ENCODE results near the gene THG1L.

Gene THG1L

DNA sequence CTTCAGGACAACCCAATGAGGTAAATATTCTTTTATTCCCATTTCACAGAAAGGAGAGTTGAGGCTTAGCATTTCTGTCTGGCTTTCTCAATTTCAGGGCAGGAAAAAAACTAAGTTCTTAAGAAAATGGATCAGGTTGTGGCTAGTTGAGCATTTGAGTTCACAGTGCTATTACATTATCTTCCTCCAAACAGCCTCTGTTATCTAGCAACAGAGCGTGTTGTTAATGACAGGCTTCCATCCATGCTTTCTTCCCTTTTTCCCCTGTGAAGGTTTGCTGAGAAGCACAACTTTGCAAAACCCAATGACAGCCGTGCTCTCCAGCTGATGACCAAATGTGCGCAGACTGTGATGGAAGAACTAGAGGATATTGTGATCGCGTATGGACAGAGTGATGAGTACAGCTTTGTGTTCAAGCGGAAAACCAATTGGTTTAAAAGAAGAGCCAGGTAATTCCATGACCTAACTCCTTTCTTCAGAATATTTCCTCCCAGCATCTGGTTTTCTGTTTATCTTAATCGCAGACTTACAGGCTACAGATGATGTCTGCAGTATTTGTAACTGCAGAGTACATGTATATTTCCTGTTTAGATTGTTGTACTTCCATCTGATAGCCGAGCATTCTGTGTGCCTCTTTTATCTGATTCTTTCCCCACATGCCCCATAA lies 1.5 kb downstream of the THG1L start:
- H3K4me3 ChIP-seq (ENCODE audit: low read depth, low read length) = no peak overlapping the region
- DNase-seq (ENCODE audit: low read depth) = no peak
- TF ChIP-seq, protein P1, sequence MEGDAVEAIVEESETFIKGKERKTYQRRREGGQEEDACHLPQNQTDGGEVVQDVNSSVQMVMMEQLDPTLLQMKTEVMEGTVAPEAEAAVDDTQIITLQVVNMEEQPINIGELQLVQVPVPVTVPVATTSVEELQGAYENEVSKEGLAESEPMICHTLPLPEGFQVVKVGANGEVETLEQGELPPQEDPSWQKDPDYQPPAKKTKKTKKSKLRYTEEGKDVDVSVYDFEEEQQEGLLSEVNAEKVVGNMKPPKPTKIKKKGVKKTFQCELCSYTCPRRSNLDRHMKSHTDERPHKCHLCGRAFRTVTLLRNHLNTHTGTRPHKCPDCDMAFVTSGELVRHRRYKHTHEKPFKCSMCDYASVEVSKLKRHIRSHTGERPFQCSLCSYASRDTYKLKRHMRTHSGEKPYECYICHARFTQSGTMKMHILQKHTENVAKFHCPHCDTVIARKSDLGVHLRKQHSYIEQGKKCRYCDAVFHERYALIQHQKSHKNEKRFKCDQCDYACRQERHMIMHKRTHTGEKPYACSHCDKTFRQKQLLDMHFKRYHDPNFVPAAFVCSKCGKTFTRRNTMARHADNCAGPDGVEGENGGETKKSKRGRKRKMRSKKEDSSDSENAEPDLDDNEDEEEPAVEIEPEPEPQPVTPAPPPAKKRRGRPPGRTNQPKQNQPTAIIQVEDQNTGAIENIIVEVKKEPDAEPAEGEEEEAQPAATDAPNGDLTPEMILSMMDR (IDR thresholded peaks at IDR 0.05; ENCODE audit: insufficient read depth, low read depth, low read length, missing control alignments) = no peak

DNA sequence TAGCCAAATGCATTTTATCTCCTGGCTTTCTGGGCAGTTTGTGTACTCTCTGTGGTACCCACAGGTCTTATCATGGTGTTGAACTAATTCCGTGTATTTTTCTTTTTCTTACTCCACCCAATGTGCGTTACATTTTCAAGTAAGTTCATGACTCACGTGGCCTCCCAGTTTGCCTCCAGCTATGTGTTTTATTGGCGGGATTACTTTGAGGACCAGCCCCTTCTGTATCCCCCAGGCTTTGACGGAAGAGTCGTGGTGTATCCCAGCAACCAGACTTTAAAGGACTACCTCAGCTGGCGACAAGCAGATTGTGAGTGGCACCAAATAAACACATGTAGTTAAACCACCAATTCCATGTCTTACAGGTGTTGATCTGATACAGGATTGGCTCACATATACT lies 3.2 kb downstream of the THG1L start:
- TF ChIP-seq, protein P1 (IDR thresholded peaks at IDR 0.05; ENCODE audit: insufficient read depth, low read depth, low read length, missing control alignments) = no peak
- H3K4me3 ChIP-seq (ENCODE audit: low read depth, low read length) = no peak overlapping the region
- no peak for DNase-seq (ENCODE audit: low read depth)

DNA sequence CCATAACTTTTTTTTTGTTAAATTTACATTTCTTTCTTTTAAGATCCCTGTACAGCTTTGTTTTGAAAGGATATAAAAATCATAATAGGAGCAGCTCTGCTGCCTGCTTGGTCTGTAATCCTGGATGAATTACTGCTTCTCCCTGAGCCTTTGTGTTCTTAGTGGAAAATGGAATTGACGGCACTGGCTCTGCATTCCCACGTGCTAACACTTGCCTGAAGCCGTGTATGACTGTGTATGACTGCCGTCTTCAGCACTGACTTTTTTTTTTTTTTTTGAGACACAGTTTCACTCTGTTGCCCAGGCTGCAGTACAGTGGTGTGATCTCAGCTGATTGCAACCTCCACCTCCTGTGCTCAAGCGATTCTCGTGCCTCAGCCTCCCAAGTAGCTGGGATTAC lies 4.8 kb downstream of the THG1L start:
- H3K4me3 ChIP-seq (ENCODE audit: low read depth, low read length) = no peak overlapping the region
- TF ChIP-seq, protein P1 (IDR thresholded peaks at IDR 0.05; ENCODE audit: insufficient read depth, low read depth, low read length, missing control alignments) = no peak
- DNase-seq (ENCODE audit: low read depth) = no peak

GRCh38 chr5:157739388-157740228 lies 8.4 kb downstream of the THG1L start:
- DNase-seq (ENCODE audit: low read depth) = no peak

DNA sequence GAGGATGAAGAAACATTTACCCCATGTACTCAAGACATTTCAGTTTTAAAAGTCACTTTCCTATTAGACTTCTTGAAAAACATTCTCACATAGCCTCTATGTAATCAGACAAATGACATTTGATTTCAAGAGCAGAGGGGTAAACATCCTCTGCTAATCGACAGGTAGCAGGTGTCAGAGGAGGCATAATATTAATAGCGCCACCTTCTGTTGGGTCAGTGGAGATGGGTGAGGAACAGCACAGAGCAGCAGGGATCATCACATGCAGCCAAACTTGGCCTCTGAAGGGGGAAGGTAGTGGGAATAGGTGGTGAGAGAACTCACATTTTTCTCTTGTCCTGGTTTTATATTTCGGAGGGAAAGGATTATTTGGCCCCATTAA lies 9.0 kb downstream of the THG1L start:
- no peak overlapping the region for H3K4me3 ChIP-seq (ENCODE audit: low read depth, low read length)
- TF ChIP-seq, protein P1 (IDR thresholded peaks at IDR 0.05; ENCODE audit: insufficient read depth, low read depth, low read length, missing control alignments) = peak; percentile 48
- peak; percentile 46 for DNase-seq (ENCODE audit: low read depth)

More at GRCh38 chr5:157739388-157740228, 8.4 kb downstream of the THG1L start:
- H3K4me3 ChIP-seq (ENCODE audit: low read depth, low read length) = no peak overlapping the region
- TF ChIP-seq, protein P1 (IDR thresholded peaks at IDR 0.05; ENCODE audit: insufficient read depth, low read depth, low read length, missing control alignments) = no peak

- no peak overlapping the region for H3K4me3 ChIP-seq (ENCODE audit: low read depth, low read length)
- no peak for DNase-seq (ENCODE audit: low read depth)
- TF ChIP-seq, protein P1 (IDR thresholded peaks at IDR 0.05; ENCODE audit: insufficient read depth, low read depth, low read length, missing control alignments) = no peak
These were observed 9.9 kb downstream of the THG1L start for GRCh38 chr5:157741131-157741530.
